Ovary (tissue), 9 donors: ENCODE data around the gene RNF43. TPM values are rescaled to one million over a fixed set of nuclear protein-coding genes. Genes with fewer than 3 reads are reported as not detected.

Experiments used
- DNase-seq, 5 donors: peaks; one replicate each; pipeline ENCODE4 v3.0.0-alpha.2; 2019 to 2020
- H3K27ac ChIP-seq, 2 donors: fragments of 200-600 bp; one replicate each; pipeline versions ENCODE4 v1.5.1 to v1.8.0; 2019 to 2022
- H3K27me3 ChIP-seq: fragments of 200-600 bp; one replicate; pipeline ENCODE4 v1.8.0; 2022
- H3K36me3 ChIP-seq: fragments of 200-600 bp; sonication (generic); one replicate; pipeline ENCODE4 v1.5.1; 2019
- H3K4me1 ChIP-seq: one replicate; pipeline ENCODE4 v1.8.1; 2013; ENCODE audit warnings: mild to moderate bottlenecking, moderate library complexity; ENCODE audit not compliant: insufficient read depth
- H3K4me3 ChIP-seq: fragments of 200-600 bp; sonication (generic); one replicate; pipeline ENCODE4 v1.5.1; 2017
- H3K9me3 ChIP-seq, 2 donors: fragments of 200-600 bp in 1 of 2; sonication (generic) in 1 of 2; one replicate each; pipeline versions ENCODE4 v1.5.1 to v1.8.1; 2013 to 2019; ENCODE audit warnings: mild to moderate bottlenecking in 1 of 2, moderate library complexity in 1 of 2
- CTCF ChIP-seq, 3 donors: fragments of 450-650 bp in 2 of 3; fragments of 200-600 bp in 1 of 3; IDR thresholded peaks; one replicate each; pipeline versions ENCODE4 v1.5.1 to v1.8.0; 2016 to 2022; ENCODE audit warnings: antibody characterized with exemption in 3 of 3, mild to moderate bottlenecking in 1 of 3
- EP300 ChIP-seq: sonication (generic); formaldehyde crosslinking; IDR thresholded peaks from one replicate; pipeline ENCODE4 v1.6.1; 2017; ENCODE audit warnings: antibody characterized with exemption
- POLR2A ChIP-seq: fragments of 450-650 bp; IDR thresholded peaks from one replicate; pipeline ENCODE4 v1.6.1; 2017; ENCODE audit warnings: antibody characterized with exemption, mild to moderate bottlenecking, moderate library complexity
- WGBS, 3 donors: extraction: QIAGEN DNeasy Blood & Tissue Kit in 1 of 3; methylation state at CpG; one replicate each; pipeline versions ENCODE4 v1.1.5 to v1.1.7; 2013 to 2017; 5-methylcytosine and 5-hydroxymethylcytosine counted together
- intact Hi-C, 4 donors: fragments of 100-400 bp; cut with DNase I; formaldehyde crosslinking; loops; one replicate each; pipeline versions ENCODE4 v1.11.0 to v1.15.1; 2022 to 2023
- polyA plus RNA-seq, 2 donors: library from polyadenylated mRNA; stranded (reverse); fragments of 200-250 nt in 1 of 2; fragments of 350-450 nt in 1 of 2; fragmentation: Illumina TruSeq in 1 of 2; extraction: RNeasy Lipid Tissue Mini Kit (QIAGEN cat#74804) in 1 of 2; gene quantifications; one replicate each; pipeline ENCODE4 v1.2.3, GENCODE V29; 2013 to 2014
- total RNA-seq, 7 donors: library from RNA; depleted of rRNA in 2 of 7; stranded (reverse); fragments of >200 nt in 2 of 7; fragmentation: NEBNext Ultra II Directional in 3 of 7; extraction: Animal tissue kit (Norgen Biotek cat#: 25700) in 3 of 7; gene quantifications; one replicate each; pipeline versions ENCODE4 v1.1.0 to v1.2.4, GENCODE V29; 2016 to 2023
- donor health status: DM: no; HTN: no; CAD: no; lungs with moderate emphysema.
- donor health status: DM: no; HTN: no; CAD: no.
- donor health status: Bipolar disorder and iron deficiency.
- donor health status: DM: yes; HTN: yes; CAD: no.
- donor health status: DM: no; HTN: no; CAD: no.
- donor health status: DM: yes; HTN: yes; CAD: no.

RNF43 gene
- total and polyA plus RNA-seq, 9 donors: 0.21 to 5.6 (median 1.3) TPM

GRCh38 chr17:58411408-58411894, 5.9 kb downstream of the RNF43 start:
- no peaks in the 10 kb centered on the region for H3K9me3 ChIP-seq
- no peaks in the 10 kb centered on the region for H3K4me1 ChIP-seq
- H3K4me3 ChIP-seq: no peak overlapping the region
- TF ChIP-seq CTCF (IDR thresholded peaks at IDR 0.05) (no peak), EP300 (no peak), POLR2A (no peak)
- no peak overlapping the region for H3K27ac ChIP-seq
- no peak for DNase-seq
- H3K27me3 ChIP-seq: no peaks in the 10 kb centered on the region
- H3K36me3 ChIP-seq: no peaks in the 10 kb centered on the region
- WGBS, 3 donors: 29 to 67% (median 55%) methylated on average over 1 of the region's 1 CpG
- intact Hi-C loops: no loop called here

GRCh38 chr17:58410714-58411407, 6.5 kb downstream of the RNF43 start:
- DNase-seq: no peak
- intact Hi-C loops: no loop called here
- no peaks in the 10 kb centered on the region for H3K9me3 ChIP-seq
- H3K4me3 ChIP-seq: no peak overlapping the region
- TF ChIP-seq POLR2A (no peak), CTCF (IDR thresholded peaks at IDR 0.05) (no peak), EP300 (no peak)
- no peak overlapping the region for H3K27ac ChIP-seq
- H3K27me3 ChIP-seq: no peaks in the 10 kb centered on the region
- H3K4me1 ChIP-seq: no peaks in the 10 kb centered on the region
- no peaks in the 10 kb centered on the region for H3K36me3 ChIP-seq

GRCh38 chr17:58409432-58409831, 7.9 kb downstream of the RNF43 start:
- H3K4me3 ChIP-seq: no peak overlapping the region
- no peaks in the 10 kb centered on the region for H3K36me3 ChIP-seq
- H3K27ac ChIP-seq: no peak overlapping the region
- intact Hi-C loops: no loop called here
- H3K27me3 ChIP-seq: no peaks in the 10 kb centered on the region
- no peaks in the 10 kb centered on the region for H3K4me1 ChIP-seq
- no peak for DNase-seq
- no peaks in the 10 kb centered on the region for H3K9me3 ChIP-seq
- WGBS, 3 donors: 85 to 87% (median 87%) methylated on average over 5 of the region's 5 CpGs
- no peak for TF ChIP-seq EP300
- TF ChIP-seq POLR2A: no peak
- TF ChIP-seq CTCF (IDR thresholded peaks at IDR 0.05): no peak

- Histone ChIP-seq H3K4me3 (no peak overlapping the region), H3K27ac (no peak overlapping the region), H3K9me3 (no peaks in the 10 kb centered on the region), H3K4me1 (no peaks in the 10 kb centered on the region), H3K36me3 (no peaks in the 10 kb centered on the region), H3K27me3 (no peaks in the 10 kb centered on the region)
- WGBS, 3 donors: 62 to 64% (median 64%) methylated on average over 6 of the region's 6 CpGs
- TF ChIP-seq CTCF (IDR thresholded peaks at IDR 0.05): no peak
- no peak for TF ChIP-seq POLR2A
- TF ChIP-seq EP300: no peak
- intact Hi-C loops: no loop called here
- DNase-seq: no peak
Observed at GRCh38 chr17:58403311-58403710, 14.0 kb downstream of the RNF43 start.
